Measurements from ENCODE around the gene JOSD1.

- TF ChIP-seq POLR2A (IDR thresholded peaks at IDR 0.05) (peak in 1 of 2 donors; percentile 38), CTCF (IDR thresholded peaks at IDR 0.05) (no peak)
Observed at GRCh38 chr22:38706101-38706900, 5.6 kb upstream of the JOSD1 start.
